H1 (cell line): Measurements from ENCODE around the gene GPR39.

Experiments
- ATF2 ChIP-seq: IDR thresholded peaks from 2 replicates; pipeline ENCODE4 v1.6.1; 2012; ENCODE audit warnings: low read length, inconsistent platforms
- CTCF ChIP-seq, 3 experiments: IDR thresholded peaks; 1 replicate in 2 of 3; 2 replicates in 1 of 3; pipeline versions ENCODE4 v1.5.1 to v1.6.1; 2011; ENCODE audit warnings: low read length in 3 of 3, mild to moderate bottlenecking in 3 of 3, inconsistent platforms in 2 of 3, low read depth in 1 of 3, moderate library complexity in 1 of 3; ENCODE audit not compliant: insufficient read depth in 1 of 3; ENCODE audit errors: control extremely low read depth in 1 of 3
- GABPA ChIP-seq: IDR thresholded peaks from 2 replicates; pipeline ENCODE4 v1.6.1; 2011; ENCODE audit warnings: mild to moderate bottlenecking, low read length, moderate library complexity, borderline replicate concordance; ENCODE audit not compliant: insufficient read depth
- JUND ChIP-seq: IDR thresholded peaks from 2 replicates; pipeline ENCODE4 v1.6.1; 2011; ENCODE audit warnings: mild to moderate bottlenecking, improper control_type of control experiment, low read length
- POLR2AphosphoS5 ChIP-seq: IDR thresholded peaks from 2 replicates; pipeline ENCODE4 v1.6.1; 2011; ENCODE audit warnings: low read depth, low read length
- RFX5 ChIP-seq: IDR thresholded peaks from 2 replicates; pipeline ENCODE4 v1.6.1; 2011; ENCODE audit warnings: low read depth, low read length, improper control_type of control experiment, borderline replicate concordance

GRCh38 chr2:132438691-132439090, 22.1 kb downstream of the GPR39 start:
- TF ChIP-seq GABPA (no peak), CTCF (IDR thresholded peaks at IDR 0.05; ENCODE audit: control extremely low read depth in 1 of 3, insufficient read depth in 1 of 3, low read depth in 1 of 3, low read length in 3 of 3) (no peak), RFX5 (no peak), POLR2AphosphoS5 (no peak), ATF2 (no peak), JUND (no peak)
